CD4-positive, alpha-beta T cell treated with Interleukin-17A for 1 hour (primary cell): ENCODE data around the gene STK40.
A peak's percentile ranks its signal among the peaks of the same experiment; 100 is the strongest.

Experiments
- DNase-seq: peaks from one replicate; pipeline ENCODE4 v3.0.0-alpha.2; 2020

Gene STK40

DNA sequence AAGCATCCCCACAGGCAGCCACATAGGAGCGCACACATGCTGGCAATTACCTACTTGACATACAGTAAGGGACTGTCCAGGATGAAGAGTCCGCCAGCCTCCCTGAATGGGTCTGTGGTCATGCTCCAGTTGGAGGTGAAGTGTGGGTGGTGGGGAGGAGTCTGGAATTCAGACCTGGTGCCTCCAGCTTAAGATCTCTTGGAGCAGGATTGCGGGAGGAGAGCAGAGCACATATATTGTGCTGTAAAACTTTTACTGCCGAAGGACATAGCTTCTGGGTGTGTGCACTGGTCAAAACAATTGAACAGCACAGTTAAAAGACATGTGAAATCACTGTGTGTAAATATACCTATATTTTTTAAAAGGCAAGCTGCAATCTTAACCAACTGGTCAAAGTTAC, 17.9 kb downstream of the STK40 start:
- DNase-seq: no peak

DNA sequence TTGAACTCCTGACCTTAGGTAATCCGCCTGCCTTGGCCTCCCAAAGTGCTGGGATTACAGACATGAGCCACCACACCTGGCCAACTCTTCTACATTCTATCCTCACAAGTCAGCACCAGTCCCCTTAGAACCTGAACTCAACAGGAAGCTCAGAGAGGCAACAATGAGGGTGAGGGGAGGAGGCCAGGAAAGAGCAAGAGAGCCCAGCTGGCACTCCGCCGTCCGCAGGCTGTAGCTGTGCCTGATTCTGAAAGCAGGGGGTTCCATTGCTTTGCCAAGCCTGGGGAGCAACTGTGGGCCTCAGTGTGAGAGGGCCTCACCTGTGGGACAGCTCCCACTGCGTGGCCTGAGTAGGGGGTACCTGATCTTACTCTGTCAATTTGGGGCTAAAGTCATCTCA, 18.7 kb downstream of the STK40 start:
- peak; percentile 58 for DNase-seq

GRCh38 chr1:36366091-36366661, 19.5 kb downstream of the STK40 start:
- DNase-seq: peak; percentile 73

- no peak for DNase-seq
These were observed 20.3 kb downstream of the STK40 start for GRCh38 chr1:36365381-36365780.

DNA sequence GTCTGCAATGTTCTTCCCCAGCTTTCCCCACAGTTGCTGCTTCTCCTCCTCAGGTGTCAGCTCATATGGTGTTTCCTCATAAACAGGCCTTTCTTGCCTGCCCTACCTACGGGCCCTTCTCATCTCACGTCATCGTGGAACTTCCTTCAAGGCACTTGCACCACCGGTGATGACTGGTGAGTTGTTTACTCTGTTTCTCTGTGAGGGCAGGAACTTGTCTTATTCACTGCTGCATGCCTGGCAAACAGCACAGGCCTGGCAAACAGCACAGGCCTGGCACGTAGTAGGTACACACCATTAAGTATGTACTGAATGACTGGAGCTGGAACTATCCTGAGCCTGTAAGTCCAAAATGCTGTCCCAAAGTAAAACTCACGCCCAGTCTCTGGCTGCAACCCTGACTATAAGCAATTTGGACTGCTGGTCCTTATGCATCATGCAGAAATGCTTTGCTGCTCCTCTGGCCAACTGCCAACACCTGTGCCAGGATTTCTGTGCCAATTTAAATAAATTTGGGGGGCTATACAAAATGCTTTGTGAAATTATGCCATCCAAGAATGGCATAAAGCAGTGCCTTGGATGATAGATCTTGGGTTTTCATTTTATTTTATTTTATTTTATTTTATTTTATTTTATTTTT, 25.7 kb downstream of the STK40 start:
- DNase-seq: peak; percentile 50

GRCh38 chr1:36359383-36359782, 26.3 kb downstream of the STK40 start:
- DNase-seq: no peak

DNA sequence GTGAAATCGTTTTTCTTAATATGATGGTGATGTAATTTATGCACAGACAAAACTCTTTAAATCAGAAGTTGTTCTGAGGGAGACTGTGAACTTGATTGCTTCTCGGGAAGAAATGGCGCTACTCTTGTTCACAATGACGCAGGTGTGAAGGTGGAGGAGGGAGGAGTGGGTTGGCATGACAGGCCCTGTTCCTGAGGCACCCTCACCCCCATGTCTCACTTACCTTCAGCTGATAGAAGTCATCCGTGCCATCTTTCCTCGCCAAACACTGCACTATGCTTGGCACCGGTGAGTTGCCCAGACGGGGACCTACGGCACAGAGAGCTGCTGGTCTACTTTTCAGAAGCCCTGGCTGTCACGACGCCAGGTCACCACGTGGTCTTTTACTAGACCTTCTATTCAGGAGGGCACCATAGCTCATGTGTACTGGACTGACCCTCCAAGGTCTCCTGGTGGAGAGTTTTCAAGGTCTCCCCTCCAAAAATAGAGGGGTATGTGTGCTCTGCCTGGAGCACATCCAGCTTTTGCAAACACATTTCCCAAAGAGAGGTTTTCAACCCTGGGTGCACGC, 27.1 kb downstream of the STK40 start:
- DNase-seq: no peak

GRCh38 chr1:36355811-36356210, 29.9 kb downstream of the STK40 start:
- no peak for DNase-seq

GRCh38 chr1:36354486-36354885, 31.2 kb downstream of the STK40 start:
- DNase-seq: no peak

- no peak for DNase-seq
These were observed 32.5 kb downstream of the STK40 start for GRCh38 chr1:36352910-36353878.

DNA sequence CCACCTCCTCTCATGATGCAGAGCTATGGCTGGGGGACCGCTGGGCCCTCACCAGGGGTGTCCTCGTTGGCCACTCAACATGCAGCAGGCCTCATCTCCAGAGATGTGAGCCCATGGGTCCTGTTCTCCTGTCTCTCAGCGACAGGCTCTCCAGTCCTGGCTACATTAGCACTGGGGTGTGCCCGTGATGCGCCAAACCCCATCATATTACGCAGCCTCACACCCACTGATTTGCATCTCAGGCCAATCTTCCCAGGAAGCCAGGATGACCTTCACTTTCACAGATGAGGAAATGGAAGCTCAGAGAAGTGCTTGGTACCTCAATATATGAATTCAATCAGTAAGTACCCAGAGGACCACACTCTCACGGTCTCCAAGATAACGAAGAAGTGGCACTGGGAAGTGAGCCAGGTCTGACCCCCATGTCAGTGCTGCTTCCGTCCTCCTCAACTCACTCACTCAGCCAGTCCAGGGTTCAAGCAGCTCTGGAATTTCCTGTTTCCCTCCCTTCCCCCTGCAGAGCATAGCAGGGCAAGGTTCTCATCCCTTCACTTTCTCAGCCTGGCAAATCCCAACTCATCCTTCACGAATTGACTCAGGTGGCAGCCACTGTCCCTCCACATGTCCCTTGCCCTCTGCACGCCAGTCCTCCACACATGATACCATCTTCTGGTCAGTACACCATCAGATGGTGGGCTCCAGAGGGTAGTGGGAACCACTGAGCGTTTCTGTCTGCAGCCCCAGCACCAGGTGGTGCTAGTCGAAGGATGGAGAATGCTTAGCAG, 33.4 kb downstream of the STK40 start:
- no peak for DNase-seq

- DNase-seq: no peak
These were observed 34.3 kb downstream of the STK40 start for GRCh38 chr1:36351227-36351977.

DNA sequence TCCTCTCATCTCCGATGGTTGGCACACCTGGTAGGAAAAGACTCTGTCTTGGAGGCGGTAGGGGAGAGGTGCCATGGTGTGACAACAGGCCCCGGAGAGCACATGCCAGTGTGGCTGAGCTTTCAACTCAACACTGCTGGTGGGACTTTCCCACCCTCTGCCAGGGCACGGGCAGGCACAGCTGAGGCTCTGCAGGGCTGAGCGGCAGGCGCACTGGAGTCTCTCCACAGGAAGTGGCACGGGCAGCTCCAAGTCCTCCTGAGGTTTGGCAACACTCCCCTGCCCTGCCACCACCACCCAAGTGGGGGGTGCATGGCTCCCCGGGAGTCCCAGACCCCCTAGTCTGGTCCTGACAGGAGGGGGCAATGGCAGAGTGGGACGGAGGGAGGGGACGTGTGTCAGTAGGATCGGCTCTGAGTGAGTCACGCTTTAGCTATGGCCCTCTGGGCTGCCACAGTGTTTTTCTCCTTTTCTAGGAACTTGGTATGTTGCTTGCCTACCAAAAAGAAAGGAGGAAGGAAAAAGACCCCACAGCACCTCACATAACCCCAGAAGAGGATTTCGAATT, 35.0 kb downstream of the STK40 start:
- DNase-seq: peak; percentile 61

- no peak for DNase-seq
These were observed 35.9 kb downstream of the STK40 start for GRCh38 chr1:36349839-36350238.

- no peak for DNase-seq
These were observed 36.5 kb downstream of the STK40 start for GRCh38 chr1:36349241-36349671.

- DNase-seq: no peak
These were observed 38.9 kb downstream of the STK40 start for GRCh38 chr1:36346741-36347370.

DNA sequence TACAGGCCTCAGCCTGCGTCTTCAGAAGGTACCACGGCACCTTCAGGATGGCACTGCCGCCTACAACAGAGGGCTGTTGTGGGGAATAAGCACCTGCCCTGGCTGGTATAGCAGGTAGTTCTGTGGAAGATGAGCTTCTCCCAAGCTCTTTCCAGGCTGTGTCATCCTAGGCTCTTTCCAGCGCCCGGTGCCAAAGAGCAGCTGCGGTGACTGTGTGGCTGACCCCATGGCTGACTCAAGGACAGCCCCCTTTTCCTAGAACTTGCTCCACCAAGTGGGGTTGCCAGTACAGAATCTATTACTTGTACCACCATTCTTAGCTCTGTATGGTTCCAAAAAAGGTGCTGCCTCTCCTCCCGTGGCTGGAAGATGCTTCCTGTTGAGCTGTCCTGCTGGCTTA, 40.4 kb downstream of the STK40 start:
- no peak for DNase-seq

GRCh38 chr1:36344395-36344680, 41.4 kb downstream of the STK40 start:
- no peak for DNase-seq

GRCh38 chr1:36343651-36344394, 41.9 kb downstream of the STK40 start:
- no peak for DNase-seq

DNA sequence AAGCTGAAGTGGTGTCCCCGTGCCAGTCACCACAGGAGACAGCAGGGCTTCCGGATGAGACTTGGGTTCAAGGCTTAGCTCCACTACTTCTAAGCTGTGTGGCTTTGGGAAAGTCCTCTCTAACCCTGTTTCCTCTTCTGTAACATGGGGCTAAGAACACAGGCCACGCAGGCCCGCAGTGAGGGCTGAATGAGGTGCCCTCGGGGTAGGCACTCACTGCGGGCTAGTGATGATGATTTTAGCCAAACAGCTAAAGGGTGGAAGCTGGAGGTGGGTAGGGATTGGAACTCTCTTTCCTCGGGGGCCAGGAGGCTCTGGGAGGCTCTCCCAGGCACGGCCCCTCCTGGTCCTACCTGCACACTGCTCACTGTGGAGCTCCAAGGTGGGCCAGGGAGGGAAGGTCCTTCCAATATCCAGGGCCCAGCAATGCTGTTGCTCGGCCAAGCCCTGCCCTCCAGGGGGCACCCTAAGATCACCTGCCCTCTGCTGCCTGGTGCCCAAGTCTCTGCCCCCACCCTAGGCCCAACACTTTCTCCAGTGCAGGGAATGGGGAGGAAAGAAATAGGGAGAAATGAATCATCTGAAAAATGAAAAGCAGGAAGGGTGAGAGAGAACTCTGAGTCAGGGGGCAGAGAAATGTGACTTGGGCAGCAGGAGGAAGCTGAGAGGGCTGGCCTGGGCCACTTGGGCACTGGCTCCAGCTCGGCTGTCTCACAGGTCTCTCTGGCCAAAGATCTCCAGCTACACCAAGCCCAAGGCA, 43.1 kb downstream of the STK40 start:
- DNase-seq: peak; percentile 69
